Esophagus muscularis mucosa (tissue), 4 donors: ENCODE data around the gene FBXW12. TPM values are rescaled to one million over a fixed set of nuclear protein-coding genes. Genes with fewer than 3 reads are reported as not detected.
A peak's percentile ranks its signal among the peaks of the same experiment; 100 is the strongest.

Source experiments
- DNase-seq: peaks from one replicate; pipeline ENCODE4 v3.0.0-alpha.2; 2017; ENCODE audit errors: extremely low spot score
- H3K27ac ChIP-seq, 4 donors: fragments of 200-600 bp; sonication (generic); replicated peaks in 1 of 4; 1 replicate in 3 of 4; 2 replicates in 1 of 4; pipeline ENCODE4 v1.5.1; 2016 to 2019; ENCODE audit warnings: mild to moderate bottlenecking in 1 of 4
- H3K27me3 ChIP-seq, 4 donors: fragments of 200-600 bp; sonication (generic); one replicate each; pipeline versions ENCODE4 v1.5.1 to v1.6.0; 2016 to 2019
- H3K36me3 ChIP-seq, 4 donors: fragments of 200-600 bp; sonication (generic); one replicate each; pipeline ENCODE4 v1.5.1; 2016 to 2019
- H3K4me1 ChIP-seq, 4 donors: fragments of 200-600 bp; sonication (generic); one replicate each; pipeline ENCODE4 v1.5.1; 2016 to 2019
- H3K4me3 ChIP-seq, 4 donors: fragments of 200-600 bp; sonication (generic); 1 replicate in 2 of 4; 2 replicates in 2 of 4; pipeline ENCODE4 v1.5.1; 2016 to 2019; ENCODE audit warnings: mild to moderate bottlenecking in 4 of 4, moderate library complexity in 1 of 4
- H3K9me3 ChIP-seq, 4 donors: fragments of 200-600 bp; sonication (generic); 1 replicate in 3 of 4; 2 replicates in 1 of 4; pipeline ENCODE4 v1.5.1; 2016 to 2019
- EP300 ChIP-seq: sonication (generic); formaldehyde crosslinking; IDR thresholded peaks from one replicate; pipeline ENCODE4 v1.6.1; 2017; ENCODE audit warnings: antibody characterized with exemption
- POLR2A ChIP-seq: fragments of 450-650 bp; IDR thresholded peaks from one replicate; pipeline ENCODE4 v1.6.1; 2017; ENCODE audit warnings: antibody characterized with exemption, moderate library complexity, mild to moderate bottlenecking, low read depth
- POLR2AphosphoS5 ChIP-seq, 2 donors: sonication (generic); formaldehyde crosslinking; IDR thresholded peaks; one replicate each; pipeline ENCODE4 v1.6.1; 2017; ENCODE audit warnings: antibody characterized with exemption in 2 of 2
- WGBS: methylation state at CpG from one replicate; pipeline ENCODE4 v1.1.5; 2018; 5-methylcytosine and 5-hydroxymethylcytosine counted together
- intact Hi-C: fragments of 100-400 bp; cut with DNase I; formaldehyde crosslinking; loops from one replicate; pipeline ENCODE4 v1.15.1; 2023
- total RNA-seq, 4 donors: library from RNA; depleted of rRNA; stranded (reverse); fragments of >200 nt; gene quantifications; one replicate each; pipeline versions ENCODE4 v1.1.0 to v1.2.1, GENCODE V29; 2016
- TF ChIP-seq, protein P1 (sequence below), 3 experiments: fragments of 200-600 bp in 2 of 3; fragments of 450-650 bp in 1 of 3; sonication (generic) in 2 of 3; IDR thresholded peaks; one replicate each; pipeline ENCODE4 v1.5.1; 2017 to 2019; ENCODE audit warnings: antibody characterized with exemption in 3 of 3, mild to moderate bottlenecking in 2 of 3, moderate library complexity in 1 of 3

FBXW12 gene
- total RNA-seq, 4 donors from 2014 or later, result 0.65 TPM; not detected in 3

DNA sequence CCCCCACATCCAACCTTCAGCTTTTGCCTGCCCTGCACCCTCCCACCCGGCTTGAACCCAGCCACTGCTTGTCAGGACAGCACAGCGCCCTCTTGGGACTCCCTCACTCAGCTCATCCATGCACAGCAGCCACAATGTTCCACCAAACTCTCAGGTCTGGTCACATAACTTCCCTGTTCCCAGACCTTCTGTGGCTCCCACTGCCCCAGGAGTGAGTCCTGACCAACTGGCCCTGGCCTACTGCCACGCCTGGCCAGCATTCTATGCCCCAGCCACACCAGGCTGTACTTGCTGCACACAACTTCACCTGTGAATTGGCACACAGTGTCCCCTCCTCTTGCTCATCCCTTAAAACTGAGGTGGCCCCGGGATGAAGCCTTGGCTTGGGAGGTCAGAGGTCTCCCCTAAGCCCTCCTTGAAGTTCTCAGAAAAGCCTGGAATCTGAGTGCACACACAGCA lies 36.8 kb downstream of the FBXW12 start:
- 88% methylated on average over 4 of the region's 4 CpGs for WGBS
- H3K36me3 ChIP-seq, result peaks cover 74 to 100% (median 98%) of the 10 kb centered on the region in 4 donors
- peak overlapping the region; percentile 40 to 95 (median 69) for H3K27ac ChIP-seq
- H3K4me3 ChIP-seq, result no peak overlapping the region
- peaks cover 0 to 31% (median 7%) of the 10 kb centered on the region in 4 donors for H3K4me1 ChIP-seq
- H3K27me3 ChIP-seq, result no peaks in the 10 kb centered on the region
- DNase-seq, result no peak
- H3K9me3 ChIP-seq, result no peaks in the 10 kb centered on the region
- TF ChIP-seq POLR2A (no peak), POLR2AphosphoS5 (IDR thresholded peaks at IDR 0.05) (no peak), EP300 (no peak)
- TF ChIP-seq, protein P1, sequence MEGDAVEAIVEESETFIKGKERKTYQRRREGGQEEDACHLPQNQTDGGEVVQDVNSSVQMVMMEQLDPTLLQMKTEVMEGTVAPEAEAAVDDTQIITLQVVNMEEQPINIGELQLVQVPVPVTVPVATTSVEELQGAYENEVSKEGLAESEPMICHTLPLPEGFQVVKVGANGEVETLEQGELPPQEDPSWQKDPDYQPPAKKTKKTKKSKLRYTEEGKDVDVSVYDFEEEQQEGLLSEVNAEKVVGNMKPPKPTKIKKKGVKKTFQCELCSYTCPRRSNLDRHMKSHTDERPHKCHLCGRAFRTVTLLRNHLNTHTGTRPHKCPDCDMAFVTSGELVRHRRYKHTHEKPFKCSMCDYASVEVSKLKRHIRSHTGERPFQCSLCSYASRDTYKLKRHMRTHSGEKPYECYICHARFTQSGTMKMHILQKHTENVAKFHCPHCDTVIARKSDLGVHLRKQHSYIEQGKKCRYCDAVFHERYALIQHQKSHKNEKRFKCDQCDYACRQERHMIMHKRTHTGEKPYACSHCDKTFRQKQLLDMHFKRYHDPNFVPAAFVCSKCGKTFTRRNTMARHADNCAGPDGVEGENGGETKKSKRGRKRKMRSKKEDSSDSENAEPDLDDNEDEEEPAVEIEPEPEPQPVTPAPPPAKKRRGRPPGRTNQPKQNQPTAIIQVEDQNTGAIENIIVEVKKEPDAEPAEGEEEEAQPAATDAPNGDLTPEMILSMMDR (IDR thresholded peaks at IDR 0.05), result no peak
- intact Hi-C loops, result no loop called here

- H3K27me3 ChIP-seq, result no peaks in the 10 kb centered on the region
- H3K4me3 ChIP-seq, result no peak overlapping the region
- intact Hi-C loops, result no loop called here
- no peak for DNase-seq
- H3K4me1 ChIP-seq, result peaks cover 0 to 31% (median 14%) of the 10 kb centered on the region in 4 donors
- H3K36me3 ChIP-seq, result peaks cover 80 to 100% (median 98%) of the 10 kb centered on the region in 4 donors
- no peaks in the 10 kb centered on the region for H3K9me3 ChIP-seq
- H3K27ac ChIP-seq, result peak overlapping the region in 3 of 4 donors; percentile 34 to 95 (median 95)
- 94% methylated on average over 27 of the region's 31 CpGs for WGBS
- no peak for TF ChIP-seq POLR2A
- no peak for TF ChIP-seq POLR2AphosphoS5 (IDR thresholded peaks at IDR 0.05)
- no peak for TF ChIP-seq EP300
- TF ChIP-seq, protein P1 (IDR thresholded peaks at IDR 0.05), result no peak
Measured at GRCh38 chr3:48409291-48410201, 37.5 kb downstream of the FBXW12 start.

DNA sequence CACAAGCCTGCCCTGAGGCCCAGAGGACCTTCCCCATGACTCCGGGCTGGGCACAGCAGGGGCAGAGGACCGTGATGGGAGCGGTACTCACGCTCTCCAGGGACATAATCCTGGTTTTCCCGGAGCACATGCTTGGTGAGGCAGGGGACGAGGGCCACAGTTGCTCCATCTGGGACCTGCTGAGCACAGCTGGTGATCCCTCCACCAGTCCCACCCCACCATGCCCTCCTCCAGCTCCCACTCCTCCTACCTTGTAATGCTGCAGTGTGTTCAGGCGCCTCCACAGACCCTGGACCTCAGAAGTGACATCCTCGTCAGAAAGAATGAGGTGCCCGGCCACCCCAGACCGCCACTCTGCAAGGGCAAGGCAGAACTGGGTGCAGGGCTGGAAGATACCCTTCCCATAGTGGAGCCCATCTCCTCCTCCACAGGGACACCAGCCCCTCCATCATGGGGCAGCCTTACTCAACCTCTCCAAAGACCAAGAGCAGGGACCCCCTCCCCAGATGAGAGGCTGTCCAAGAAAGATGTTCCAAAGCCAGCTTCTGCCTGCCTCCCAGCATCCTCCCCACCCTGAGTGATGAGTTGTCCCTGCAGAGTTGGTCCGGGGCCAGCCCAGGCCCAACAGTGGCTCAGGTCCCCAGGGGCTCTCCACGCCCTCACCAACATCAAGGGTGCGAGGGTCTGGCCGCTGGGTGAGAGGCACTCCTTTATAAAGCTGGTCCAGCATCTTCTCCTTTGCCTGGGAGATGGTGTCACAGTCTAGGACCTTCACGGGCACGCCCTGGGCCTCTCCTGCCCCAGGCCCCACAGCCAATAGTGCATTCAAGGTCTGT lies 38.4 kb downstream of the FBXW12 start:
- Histone ChIP-seq H3K27ac (peak overlapping the region; percentile 21 to 34 (median 22)), H3K9me3 (no peaks in the 10 kb centered on the region), H3K36me3 (peaks cover 83 to 100% (median 98%) of the 10 kb centered on the region in 4 donors), H3K4me3 (no peak overlapping the region), H3K27me3 (no peaks in the 10 kb centered on the region), H3K4me1 (peaks cover 0 to 31% (median 16%) of the 10 kb centered on the region in 4 donors)
- TF ChIP-seq EP300 (no peak), POLR2AphosphoS5 (IDR thresholded peaks at IDR 0.05) (no peak), POLR2A (no peak)
- TF ChIP-seq, protein P1 (IDR thresholded peaks at IDR 0.05), result no peak
- WGBS, result 94% methylated on average over 10 of the region's 16 CpGs
- intact Hi-C loops, result no loop called here
- DNase-seq, result no peak

GRCh38 chr3:48411041-48411588 lies 39.1 kb downstream of the FBXW12 start:
- no peak overlapping the region for H3K4me3 ChIP-seq
- no peak for DNase-seq
- H3K4me1 ChIP-seq, result peaks cover 0 to 27% (median 15%) of the 10 kb centered on the region in 4 donors
- peak overlapping the region in 2 of 4 donors; percentile 22 to 23 for H3K27ac ChIP-seq
- TF ChIP-seq EP300 (no peak), POLR2A (no peak), POLR2AphosphoS5 (IDR thresholded peaks at IDR 0.05) (no peak)
- TF ChIP-seq, protein P1 (IDR thresholded peaks at IDR 0.05), result no peak
- H3K9me3 ChIP-seq, result no peaks in the 10 kb centered on the region
- intact Hi-C loops, result no loop called here
- no peaks in the 10 kb centered on the region for H3K27me3 ChIP-seq
- WGBS, result 88% methylated on average over 8 of the region's 9 CpGs
- peaks cover 84 to 100% (median 100%) of the 10 kb centered on the region in 4 donors for H3K36me3 ChIP-seq
